NCI-H128 (cell line): Measurements from ENCODE around the gene PLEKHA8.

Experiments used
- DNase-seq: peaks from one replicate; lab custom pipeline; 2025; ENCODE audit not compliant: unreplicated experiment; lab: John Stamatoyannopoulos, UW

The PLEKHA8 gene

GRCh38 chr7:30166841-30167235, 138.6 kb downstream of the PLEKHA8 start:
- DNase-seq = no peak

GRCh38 chr7:30167901-30168300, 139.7 kb downstream of the PLEKHA8 start:
- DNase-seq = no peak

- no peak for DNase-seq
Measured at GRCh38 chr7:30168835-30169573, 140.8 kb downstream of the PLEKHA8 start.

- DNase-seq = no peak
Measured at GRCh38 chr7:30169579-30169978, 141.4 kb downstream of the PLEKHA8 start.

- DNase-seq = no peak
Measured at GRCh38 chr7:30170476-30171205, 142.4 kb downstream of the PLEKHA8 start.

GRCh38 chr7:30171766-30172447, 143.7 kb downstream of the PLEKHA8 start:
- no peak for DNase-seq

- DNase-seq = no peak
Measured at GRCh38 chr7:30172451-30172850, 144.2 kb downstream of the PLEKHA8 start.

GRCh38 chr7:30173058-30173897, 145.1 kb downstream of the PLEKHA8 start:
- DNase-seq = no peak

- DNase-seq = no peak
Measured at GRCh38 chr7:30175180-30175579, 147.0 kb downstream of the PLEKHA8 start.

- DNase-seq = no peak
Measured at GRCh38 chr7:30175636-30176147, 147.5 kb downstream of the PLEKHA8 start.

- DNase-seq = no peak
Measured at GRCh38 chr7:30176463-30177109, 148.4 kb downstream of the PLEKHA8 start.

GRCh38 chr7:30177186-30177585, 149.0 kb downstream of the PLEKHA8 start:
- DNase-seq = no peak

GRCh38 chr7:30177965-30178364, 149.8 kb downstream of the PLEKHA8 start:
- no peak for DNase-seq

- no peak for DNase-seq
Measured at GRCh38 chr7:30178748-30179436, 150.7 kb downstream of the PLEKHA8 start.
